Stimulated activated naive CD8-positive, alpha-beta T cell treated with anti-CD3 and anti-CD28 coated beads, Interleukin-15, Interleukin-2, amounts not matched to agents 100 U/mL and 50 U/mL, for 24 hours (primary cell): ENCODE measurements around the gene MILR1.
"Not testable (repeated sequence)": the region's sequence is repeated elsewhere in the genome, so short reads cannot be mapped to it uniquely, and the experiment has no call there.

Source experiments
- ATAC-seq: fragments of 150-1000 bp; cut with Tn5 transposase; one replicate; pipeline ENCODE4 v1.10.0; 2021
- DNase-seq: peaks from one replicate; pipeline ENCODE4 v3.0.0; 2021

Gene MILR1, protein sequence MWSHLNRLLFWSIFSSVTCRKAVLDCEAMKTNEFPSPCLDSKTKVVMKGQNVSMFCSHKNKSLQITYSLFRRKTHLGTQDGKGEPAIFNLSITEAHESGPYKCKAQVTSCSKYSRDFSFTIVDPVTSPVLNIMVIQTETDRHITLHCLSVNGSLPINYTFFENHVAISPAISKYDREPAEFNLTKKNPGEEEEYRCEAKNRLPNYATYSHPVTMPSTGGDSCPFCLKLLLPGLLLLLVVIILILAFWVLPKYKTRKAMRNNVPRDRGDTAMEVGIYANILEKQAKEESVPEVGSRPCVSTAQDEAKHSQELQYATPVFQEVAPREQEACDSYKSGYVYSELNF

DNA sequence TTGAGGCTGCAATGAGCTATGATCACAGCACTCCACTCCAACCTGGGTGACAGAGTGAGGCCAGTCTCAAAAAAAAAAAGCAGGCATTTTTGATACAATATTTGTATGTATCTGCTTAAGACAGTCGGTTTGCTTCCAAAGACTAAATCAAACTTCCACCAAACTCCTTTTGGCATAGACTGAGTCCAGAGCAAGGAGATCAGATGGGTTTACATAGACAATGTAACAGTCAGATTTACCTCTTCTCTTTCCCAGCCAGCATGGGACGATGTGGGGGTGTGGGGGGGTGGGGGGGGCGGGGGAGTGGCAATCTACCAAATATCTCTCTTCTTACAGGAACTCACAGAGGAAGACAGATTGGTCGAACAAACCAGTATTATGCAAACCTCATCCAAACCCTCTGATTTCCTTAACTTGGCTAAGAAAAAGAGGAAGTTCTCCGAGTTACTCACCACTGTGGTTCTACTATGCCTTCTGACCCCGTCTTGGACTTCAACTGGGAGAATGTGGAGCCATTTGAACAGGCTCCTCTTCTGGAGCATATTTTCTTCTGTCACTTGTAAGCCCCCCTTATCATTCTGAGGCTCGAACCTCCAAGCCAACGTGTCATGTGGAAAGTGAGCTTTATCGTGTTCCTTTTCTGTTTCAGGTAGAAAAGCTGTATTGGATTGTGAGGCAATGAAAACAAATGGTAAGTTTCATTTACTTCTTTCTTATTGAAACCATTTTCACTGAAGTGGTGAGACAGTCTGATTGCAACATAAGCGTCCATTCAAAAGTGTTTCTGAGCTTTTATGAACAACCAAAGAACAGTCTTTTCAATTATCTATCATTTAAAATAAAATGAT is at the start of gene MILR1:
MILR1 (plus strand) TSS at position 451 of the 848 bp plus-strand sequence; CDS start at position 505, 54 bp downstream.
- ATAC-seq (no peak), DNase-seq (no peak)

DNA sequence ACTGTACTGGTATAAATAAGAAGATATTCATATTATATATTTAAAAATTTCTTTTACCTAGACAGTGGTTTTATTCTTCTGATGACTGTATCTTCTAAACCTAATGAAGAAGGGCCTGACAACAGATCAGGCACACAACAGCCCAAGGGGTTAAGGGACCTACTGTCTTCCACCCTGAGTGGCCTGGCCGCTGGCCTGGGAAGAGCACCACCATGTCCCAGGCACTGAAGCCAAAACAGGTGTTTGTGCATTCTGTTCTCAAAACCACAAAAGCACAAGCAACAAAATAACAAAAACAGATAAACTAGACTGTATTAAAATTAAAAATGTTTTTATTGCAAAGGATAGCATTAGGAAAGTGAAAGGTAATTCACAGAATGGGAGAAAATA is 49.2 kb upstream of the MILR1 start:
- no peak for ATAC-seq

DNA sequence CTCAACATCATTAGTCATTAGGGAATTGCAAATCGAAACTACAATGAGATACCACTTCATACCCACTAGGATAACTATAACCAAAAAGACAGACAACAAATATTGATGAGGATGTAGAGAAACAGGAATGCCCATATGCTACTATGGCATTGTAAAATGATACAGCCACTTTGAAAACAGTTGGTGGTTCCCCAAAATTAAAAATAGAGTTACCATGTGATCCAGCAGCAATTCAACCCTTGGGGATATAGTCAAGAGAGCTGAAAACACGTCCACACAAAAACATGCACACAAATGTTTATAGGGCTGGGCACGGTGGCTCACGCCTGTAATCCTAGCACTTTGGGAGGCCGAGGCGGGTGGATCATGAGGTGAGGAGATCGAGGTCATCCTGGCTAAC is 48.3 kb upstream of the MILR1 start:
- DNase-seq = no peak
- no peak for ATAC-seq

More for the DNA sequence above, 49.2 kb upstream of the MILR1 start:
- no peak for DNase-seq

DNA sequence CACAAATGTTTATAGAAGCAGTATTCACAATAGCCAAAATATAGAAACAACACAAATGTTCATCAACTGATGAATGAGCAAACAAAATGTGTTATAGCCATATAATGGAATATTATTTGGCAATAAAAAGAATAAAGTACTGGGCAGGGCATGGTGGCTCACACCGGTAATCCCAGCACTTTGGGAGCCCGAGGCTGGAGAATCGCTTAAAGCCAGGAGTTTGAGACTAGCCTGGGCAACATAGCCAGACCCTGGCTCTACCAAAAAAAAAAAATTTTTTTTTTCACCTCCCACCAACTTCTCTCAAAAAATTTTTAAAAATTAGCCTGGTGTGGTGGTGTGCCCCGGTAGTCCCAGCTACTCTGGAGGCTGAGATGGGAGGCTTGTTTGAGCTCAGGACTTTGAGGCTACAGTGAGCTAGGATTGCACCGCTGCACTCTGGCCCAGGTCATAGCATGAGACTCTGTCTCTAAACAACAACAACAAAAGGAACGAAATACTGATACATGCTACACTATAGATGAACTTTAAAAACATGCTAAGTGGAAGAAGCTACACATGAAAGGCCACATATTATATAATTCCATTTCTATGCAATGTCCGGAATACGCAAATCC is 47.6 kb upstream of the MILR1 start:
- no peak for DNase-seq
- ATAC-seq = no peak

DNA sequence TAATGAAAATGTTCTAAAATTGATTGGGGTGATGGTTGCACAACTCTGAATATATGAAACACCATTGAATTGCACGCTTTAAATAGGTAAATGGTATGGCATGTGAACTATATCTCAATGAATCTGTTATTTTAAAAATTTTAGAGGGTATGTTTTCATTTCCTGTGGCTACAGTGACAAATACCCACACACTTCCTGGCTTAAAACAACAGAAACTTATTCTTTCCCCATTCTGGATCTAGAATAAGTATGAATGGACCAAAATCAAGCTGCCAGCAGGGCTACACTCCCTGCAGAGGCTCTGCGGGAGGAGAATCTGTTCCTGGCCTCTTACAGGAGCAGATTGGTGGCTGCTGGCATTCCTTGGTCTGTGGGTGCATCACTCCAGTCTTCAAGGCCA is 47.0 kb upstream of the MILR1 start:
- no peak for DNase-seq
- no peak for ATAC-seq

DNA sequence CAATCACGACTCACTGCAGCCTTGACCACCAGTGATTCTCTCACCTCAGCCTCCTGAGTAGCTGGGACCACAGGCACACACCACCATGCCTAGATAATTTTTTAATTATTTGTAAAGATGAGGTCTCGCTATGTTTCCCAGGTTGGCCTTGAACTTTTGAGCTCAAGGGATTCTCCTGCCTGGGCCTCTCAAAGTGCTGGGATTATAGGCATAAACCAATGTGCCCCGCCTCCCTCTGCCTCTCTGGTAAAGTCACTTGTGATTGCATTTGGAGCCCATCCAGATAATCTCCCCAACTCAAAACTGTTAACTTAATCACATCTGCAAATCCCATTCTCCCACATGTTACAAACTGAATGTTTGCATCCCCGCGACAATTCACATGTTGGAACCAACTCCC is 46.4 kb upstream of the MILR1 start:
- ATAC-seq (no peak), DNase-seq (no peak)

DNA sequence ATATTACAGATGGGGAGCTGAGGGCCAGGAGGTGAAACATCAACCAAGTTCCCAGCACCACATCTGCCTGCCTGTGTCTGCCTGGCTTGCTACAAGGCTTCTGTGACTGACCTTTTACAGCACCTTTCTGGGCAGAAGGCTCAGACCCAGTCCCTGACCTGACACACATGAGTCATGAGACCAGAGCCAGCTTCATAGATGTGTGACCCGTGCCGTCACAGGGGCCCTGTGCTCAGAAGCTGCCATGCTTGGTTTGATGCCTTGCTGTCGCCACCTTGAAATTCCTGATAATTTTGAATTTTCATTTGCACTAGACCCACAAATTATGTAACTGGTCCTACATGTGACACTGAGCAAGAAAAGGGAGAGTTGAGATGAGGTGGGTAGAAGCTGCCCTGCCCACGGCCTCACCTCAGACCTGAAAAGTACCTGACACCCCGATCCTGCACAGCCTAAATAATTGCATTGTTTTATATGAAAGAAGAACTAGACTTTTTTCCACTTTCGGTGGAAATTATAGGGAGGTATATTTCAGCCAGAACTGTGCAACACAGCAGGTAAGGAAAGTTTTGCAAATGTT is 44.9 kb upstream of the MILR1 start:
- no peak for DNase-seq
- ATAC-seq = no peak

DNA sequence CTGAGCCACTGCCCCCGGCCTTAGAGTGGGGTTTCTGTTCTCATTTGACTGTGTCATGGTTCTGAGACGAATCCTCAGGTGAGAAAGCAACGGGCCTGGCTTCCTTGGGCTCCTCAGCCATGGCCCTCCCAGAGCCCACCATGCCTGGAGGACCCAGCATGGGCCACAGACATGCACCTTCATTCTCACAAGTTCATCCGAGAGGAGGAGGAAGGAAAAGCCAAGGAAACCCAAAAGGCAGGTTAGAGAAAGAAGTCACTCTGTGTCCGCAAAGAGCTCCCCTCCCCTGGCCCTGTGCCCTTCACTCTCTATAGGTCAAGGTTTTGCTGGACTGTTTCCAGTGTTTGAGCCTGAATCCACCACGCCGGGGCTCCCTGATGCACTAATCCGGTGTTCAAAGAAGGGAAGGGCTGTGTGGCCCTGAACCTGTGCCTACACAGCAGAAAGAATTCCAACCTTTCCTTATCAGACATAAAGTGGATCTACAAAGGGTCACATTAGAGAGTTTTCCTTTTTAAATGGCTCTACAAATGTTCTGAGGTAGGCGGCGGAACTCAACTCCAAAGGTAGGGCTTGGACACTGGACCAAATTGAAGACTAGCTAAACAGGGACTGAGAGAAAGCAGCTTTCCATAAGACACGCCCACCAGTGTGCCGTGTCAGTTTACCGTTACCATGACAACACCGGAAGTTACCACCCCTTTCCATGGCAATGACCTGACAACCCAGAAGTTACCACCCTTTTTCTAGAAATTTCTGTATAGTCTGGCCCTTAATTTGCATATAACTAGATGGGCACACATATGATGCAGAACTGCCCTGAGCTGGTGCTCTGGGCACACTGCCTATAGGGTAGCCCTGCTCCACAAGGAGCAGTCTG is 42.4 kb upstream of the MILR1 start:
- ATAC-seq (no peak), DNase-seq (no peak)

DNA sequence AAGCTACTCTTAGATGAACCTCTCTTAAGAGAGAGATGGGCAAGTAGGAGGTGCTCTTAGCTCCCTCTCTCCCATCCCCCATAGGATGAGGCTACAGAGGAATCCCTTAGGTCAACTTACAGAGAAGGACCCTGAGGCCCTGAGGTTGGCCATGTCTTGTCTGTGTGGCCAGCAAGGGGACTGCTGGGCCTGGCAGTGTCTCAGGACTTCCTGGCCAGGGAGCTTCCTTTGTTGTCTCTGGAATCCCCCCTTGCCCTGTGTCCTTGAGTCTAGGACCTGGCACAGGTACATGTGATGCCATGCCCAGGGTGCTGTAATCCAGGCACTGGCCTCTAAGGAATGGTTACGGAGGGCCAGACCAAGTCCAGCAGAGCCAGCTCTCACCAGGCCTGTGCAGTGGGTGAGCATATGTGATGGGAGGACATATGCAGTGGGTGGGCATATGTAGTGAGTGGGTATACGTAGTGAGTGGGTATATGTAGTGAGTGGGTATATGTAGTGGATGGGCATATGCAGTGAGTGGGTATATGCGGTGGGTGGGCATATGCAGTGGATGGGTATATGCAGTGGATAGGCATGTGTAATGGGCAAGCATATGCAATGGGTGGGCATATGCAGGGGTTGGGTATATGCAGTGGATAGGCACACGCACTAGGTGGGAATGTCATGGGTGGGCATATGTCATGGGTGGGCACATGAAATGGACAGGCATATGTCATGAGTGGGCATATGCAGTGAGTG is 38.0 kb upstream of the MILR1 start:
- ATAC-seq (peak; percentile 29), DNase-seq (no peak)

DNA sequence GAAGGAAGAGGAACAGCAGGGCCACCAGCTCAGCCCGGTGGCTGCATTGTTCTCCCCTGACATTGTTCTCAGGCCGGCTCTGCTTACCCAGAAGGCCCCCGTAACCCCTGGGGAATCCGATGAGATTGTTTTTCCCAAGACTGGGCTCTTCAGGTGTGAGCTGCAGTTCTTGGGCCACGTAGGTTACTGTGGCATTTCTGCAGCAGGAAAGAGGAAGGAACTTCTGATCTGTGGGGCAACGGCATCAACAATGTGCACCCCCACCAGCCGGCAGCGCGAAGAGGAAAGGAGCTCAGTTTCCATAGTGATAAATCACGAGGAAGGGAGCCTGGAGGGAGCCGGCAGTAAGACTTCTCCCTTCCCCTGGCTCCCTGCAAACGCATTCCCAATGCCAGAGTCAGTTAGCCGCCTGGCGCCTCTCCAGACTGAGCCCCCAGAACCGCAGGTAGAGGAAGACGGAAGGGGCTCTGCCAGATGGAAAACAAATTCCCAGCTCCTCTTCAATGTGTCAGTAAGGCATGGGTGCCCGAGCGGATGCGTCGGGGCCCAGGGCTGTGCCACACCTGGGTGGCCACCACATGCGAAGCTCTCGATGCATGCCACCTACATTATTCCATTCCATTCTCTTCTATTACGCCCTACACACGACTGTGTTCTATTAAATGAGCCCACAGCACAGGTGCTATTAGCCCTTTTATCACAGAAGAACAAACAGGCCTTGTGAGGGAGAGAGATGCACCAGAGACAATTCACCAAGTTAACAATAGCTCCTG is 36.7 kb upstream of the MILR1 start:
- ATAC-seq (no peak), DNase-seq (no peak)

DNA sequence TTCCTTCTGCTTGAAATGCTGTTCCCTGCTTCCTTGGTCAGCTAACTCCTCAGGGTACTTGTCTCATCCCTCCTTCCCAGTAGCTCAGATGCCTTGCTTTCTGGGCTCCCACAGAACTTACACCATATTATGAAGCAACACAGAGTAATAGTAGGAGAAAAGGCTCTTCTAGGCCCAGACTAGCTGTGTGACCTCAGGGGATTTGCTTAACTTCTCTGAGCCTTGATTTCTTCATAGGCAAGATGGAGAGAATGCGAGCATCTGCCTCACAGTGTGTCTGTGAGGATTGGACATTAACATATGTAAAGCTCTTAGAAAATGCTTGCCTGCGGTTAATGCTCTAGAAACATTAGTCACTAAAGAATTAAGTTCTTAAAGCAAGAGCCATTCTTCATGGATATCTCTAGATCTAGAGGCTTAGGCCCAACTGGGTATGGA is 36.0 kb upstream of the MILR1 start:
- no peak for ATAC-seq
- no peak for DNase-seq

DNA sequence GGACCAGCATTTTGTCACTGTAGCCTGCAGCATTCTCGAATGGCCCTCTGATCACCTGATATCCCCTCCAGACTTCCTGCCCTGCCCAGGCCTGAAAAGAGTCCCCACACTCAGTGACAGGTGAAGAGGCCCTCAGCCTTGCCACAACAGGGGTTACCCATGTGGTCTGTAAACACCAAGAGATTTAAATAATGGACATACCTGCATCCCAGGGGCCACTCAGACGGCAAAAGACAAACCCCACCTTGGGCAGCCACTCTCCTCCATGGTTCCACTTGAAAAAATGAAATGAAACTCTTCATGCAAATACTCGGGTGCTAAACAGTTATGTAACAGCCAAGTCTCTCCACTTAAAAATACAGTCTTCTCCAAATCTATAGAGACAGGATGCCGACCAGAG is 35.4 kb upstream of the MILR1 start:
- ATAC-seq (no peak), DNase-seq (no peak)

DNA sequence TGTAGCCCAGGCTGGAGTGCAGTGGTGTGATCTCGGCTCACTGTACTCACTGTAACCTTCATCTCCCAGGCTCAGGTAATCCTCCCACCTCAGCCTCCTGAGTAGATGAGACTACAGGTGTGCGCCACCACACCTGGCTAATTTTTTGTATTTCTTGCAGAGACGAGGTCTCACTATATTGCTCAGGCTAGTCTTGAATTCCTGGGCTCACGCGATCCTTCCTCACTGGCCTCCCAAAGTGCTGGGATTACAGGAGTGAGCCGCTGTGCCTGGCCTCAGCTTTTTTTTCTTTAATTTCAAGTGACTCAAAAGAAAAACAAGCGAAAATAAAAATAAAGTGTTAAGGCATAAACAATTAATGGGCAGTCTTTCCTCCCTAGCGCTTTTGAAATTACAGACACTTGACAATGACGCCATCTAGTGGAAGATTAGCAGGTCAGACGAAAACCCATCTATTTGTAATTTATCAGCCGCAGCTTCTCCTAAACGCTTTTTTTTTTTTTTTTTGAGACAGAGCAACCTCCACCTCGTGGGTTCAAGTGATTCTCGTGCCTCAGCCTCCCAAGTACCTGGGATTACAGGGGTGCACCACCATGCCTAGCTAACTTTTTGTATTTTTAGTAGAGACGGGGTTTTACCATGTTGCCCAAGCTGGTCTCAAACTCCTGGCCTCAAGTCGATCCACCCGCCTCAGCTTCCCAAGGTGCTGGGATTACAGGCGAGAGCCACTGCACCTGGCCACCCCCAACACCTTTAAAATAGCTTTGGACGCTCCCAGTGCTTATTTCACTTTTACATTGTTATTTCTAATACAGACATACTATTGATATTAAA is 30.2 kb upstream of the MILR1 start:
- ATAC-seq = no peak
- DNase-seq = no peak

DNA sequence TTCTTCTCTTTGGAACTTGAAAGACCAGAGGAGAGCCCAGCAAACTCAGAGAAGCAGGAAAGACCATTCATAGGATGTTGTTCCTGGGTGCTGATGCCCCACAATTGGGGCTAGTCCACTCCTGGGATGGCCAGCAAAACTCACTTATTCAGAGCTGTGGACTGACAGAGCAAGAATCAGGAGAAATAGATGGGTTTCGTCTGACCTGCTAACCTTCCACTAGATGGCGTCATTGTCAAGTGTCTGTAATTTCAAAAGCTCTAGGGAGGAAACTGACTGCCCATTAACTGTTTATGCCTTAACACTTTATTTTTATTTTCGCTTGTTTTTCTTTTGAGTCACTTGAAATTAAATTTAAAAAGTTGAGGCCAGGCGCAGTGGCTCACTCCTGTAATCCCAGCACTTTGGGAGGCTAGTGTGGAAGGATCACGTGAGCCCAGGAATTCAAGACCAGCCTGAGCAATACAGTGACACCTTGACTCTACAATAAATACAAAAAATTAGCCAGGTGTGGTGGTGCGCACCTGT is 28.7 kb upstream of the MILR1 start:
- peak; percentile 76 for ATAC-seq

DNA sequence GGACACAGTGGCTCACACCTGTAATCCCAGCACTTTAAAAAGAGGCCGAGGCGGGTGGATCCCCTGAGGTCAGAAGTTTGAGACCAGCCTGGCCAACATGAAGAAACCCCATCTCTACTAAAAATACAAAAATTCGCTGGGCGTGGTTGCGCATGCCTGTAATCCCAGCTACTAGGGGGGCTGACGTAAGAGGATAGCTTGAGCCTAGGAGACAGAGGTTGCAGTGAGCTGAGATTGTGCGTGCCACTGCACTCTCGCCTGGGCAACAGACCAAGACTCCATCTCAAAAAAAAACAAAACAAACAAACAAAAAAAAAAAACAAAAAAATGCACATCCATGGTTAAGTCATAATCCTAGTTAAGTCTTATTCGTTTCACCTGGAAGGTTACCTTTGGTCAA is 26.8 kb upstream of the MILR1 start:
- not testable (repeated sequence) for DNase-seq, ATAC-seq

More for the DNA sequence above, 28.7 kb upstream of the MILR1 start:
- DNase-seq = no peak

DNA sequence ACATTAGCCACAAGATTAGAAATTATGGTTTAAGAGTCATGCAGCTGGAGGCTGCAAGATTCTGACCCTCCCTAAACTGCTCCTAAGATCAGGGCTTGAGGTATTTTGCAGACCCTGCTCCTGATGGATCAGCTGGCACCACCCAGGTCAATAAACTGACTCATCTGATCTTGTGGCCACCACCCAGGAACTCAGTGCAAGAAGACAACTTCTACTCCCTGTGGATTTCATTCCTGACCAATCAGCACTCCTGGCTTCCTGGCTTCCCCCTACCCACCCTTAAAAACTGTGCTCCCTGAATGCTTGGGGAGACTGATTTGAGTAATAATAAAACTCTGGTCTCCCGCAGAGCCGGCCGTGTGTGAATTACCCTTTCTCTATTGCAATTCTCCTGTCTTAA is 25.0 kb upstream of the MILR1 start:
- DNase-seq = no peak
- no peak for ATAC-seq

DNA sequence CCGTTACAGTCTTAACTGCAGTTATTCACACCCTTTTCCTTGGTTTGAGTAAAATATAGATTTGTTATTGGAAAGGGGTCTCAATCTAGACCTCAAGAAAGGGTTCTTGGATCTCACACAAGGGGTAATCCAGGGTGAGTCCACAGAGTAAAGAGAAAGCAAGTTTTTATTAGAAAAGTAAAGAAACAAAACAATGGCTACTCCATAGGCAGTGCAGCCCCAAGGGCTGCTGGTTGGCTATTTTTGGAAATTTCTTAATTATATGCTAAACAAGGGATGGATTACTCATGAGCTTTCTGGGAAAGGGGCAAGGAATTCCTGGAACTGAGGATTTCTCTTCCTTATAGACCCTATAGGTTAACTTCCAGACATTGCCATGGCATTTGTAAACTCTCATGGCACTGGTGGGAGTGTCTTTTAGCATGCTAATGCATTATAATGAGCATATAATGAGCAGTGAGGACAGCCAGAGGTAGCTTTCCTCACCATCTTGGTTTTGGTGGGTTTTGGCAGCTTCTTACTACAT is 24.5 kb upstream of the MILR1 start:
- DNase-seq (no peak), ATAC-seq (no peak)

DNA sequence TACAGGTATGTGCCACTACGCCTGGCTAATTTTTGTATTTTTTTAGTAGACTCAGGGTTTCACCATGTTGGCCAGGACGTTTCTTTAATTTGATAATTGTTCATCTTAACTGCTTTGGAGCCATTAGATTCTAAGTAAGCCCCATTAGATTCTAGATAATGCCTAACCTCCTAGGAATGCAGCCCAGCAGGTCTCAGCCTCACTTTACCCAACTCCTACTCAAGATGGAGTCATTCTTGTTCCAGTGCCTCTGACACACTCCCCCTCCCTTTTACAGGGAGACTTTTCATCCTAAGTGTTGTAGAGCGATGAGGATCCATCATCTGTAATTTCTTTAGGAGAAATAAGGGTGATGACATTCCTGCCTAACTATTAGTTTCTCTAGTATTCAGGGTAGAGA is 23.7 kb upstream of the MILR1 start:
- ATAC-seq = no peak
- DNase-seq = no peak

DNA sequence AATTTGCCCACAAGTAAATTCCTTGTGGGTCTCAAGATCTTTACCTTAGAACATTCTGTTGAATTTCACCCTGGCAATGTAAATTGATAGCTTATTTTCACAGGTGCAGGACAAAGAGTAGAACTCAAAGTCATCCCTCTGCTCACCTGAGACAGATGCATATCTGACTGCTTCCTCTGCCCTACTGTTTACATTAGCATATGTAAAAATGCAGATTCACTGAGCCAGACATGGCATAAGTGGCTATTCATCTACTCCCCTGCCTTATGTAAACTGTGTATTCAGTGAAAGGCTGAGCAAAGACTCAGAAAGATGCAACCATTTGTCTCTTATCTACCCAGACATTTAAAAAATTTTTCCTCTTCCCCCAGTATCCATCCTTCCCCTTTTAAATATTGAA is 22.3 kb upstream of the MILR1 start:
- ATAC-seq = no peak
- DNase-seq = no peak
